GM21381 (cell line): ENCODE results near the gene MFAP4.

Source experiments
- ATAC-seq: cut with Tn5 transposase; IDR thresholded peaks from one replicate; pipeline ENCODE4 v1.9.1; 2021; ENCODE audit warnings: mild to moderate bottlenecking, moderate library complexity; ENCODE audit not compliant: unreplicated experiment

The MFAP4 gene

DNA sequence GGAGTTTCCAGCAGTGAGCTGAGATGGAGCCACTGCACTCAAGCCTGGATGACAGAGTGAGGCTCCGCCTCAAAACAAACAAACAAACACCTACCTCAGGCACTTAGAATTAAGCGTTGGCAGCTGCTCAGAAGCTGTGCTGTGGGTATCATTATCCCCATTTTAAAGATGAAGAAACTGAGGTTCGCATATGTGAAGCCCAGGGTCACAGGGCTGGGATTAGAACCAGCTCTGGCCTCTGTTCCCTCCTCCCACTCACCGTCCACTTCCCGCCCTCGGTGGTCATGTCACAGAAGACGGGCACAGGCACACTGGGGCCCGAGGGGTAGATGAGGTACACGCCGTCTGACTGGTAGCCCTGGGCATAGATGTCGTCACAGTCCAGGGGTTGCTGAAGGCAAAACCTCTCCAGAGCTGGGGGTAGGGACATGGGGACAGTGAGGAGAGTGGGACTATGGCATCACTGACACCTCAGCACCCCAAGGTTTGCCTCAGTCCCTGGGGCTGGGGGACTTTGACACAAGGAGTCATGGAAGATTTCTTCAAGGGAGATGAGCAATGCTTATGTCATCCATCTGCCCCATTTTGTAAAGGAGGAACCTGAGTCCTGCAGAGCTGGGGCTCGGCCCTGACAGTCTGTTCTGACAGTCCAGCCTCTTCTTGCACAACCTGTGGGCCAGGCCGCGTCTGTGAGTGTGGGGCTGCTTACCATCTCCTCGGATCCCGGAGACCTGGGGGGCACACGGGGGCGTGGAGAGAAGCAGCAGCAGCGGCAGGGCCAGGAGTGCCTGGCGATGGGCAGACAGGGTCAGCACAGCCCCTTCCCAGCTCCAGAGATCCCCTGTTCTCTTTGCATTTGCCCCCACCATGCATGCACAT lies 700 bp downstream of the MFAP4 start:
- no peak for ATAC-seq

DNA sequence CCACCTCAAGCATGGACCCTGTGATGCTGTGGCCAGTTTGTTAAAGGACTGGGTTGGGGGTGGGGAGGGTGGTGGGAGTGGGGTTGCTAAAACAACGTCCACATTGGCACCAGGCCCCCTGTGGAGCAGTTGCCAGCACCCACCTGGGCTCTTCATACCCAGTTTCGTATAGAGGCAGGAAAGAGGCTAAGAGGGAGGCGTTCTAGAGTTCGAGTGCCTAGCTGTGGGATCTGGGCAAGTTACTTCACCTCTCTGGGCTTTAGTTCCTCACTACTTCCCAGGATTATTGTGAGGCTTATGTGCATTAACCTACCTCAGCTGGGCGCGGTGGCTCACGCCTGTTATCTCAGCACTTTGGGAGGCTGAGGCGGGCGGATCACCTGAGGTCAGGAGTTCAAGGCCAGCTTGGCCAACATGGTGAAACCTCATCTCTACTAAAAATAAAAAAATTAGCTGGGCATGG lies 1.4 kb downstream of the MFAP4 start:
- no peak for ATAC-seq

DNA sequence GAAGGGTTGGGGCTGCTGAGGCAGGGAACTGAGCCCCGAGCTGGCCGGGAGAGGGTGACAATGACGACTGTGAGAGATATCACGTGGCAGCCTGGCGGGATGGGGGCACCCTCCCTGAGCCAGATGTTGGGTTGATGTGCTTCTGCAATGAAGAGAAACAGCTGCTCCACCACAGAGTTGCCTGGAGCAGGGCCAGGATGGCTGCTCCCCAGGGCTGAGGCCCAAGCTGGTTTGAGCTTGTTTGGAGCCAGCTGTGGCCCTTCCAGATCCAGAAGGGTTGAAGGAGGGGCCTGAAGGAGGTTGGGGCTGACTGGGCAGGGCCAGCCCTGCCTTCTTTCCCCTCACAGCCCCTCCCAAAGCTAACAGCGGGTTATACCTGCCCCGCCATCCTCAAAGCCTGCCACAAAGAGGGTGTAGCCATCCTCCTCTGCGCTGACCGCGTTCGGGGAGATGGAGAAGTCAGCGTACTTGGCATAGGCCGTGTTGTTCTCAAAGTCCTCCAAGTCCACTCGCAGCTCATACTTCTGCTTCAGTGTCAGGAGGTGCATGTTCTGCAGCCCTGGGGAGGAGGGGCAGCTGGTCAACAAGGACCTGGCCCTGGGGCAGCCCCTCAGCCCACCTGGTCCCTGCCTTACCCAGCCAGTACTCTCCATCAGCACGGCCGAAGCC lies 2.1 kb downstream of the MFAP4 start:
- ATAC-seq: no peak

GRCh38 chr17:19383681-19384470 lies 3.1 kb downstream of the MFAP4 start:
- no peak for ATAC-seq

DNA sequence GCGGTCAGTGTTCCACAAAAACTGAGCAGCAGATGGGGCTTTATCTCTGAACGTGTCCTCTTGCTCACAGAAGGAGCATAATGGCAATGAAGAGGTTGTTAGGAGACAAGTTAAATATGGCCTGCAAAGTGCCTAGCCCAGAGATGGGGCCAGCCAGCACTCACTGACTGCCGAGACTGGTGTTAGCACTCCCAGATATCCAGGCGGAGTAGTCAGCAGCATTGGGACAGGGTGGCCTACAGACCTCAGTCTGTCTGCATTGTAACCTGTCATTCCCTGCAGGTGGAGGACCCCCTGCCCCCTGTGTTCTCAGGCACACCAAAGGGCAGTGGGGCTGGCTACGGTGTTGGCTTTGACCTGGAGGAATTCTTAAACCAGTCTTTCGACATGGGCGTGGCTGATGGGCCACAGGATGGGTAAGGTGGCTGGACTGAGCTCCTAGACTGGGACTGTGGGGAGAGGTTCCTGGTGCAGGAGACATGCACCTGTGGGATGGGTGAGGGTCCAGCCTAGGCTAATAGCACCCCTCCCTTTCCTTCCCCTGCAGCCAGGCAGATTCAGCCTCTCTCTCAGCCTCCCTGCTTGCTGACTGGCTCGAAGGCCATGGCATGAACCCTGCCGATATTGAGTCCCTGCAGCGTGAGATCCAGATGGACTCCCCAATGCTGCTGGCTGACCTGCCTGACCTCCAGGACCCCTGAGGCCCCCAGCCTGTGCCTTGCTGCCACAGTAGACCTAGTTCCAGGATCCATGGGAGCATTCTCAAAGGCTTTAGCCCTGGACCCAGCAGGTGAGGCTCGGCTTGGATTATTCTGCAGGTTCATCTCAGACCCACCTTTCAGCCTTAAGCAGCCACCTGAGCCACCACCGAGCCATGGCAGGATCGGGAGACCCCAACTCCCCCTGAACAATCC lies 4.2 kb downstream of the MFAP4 start:
- no peak for ATAC-seq

DNA sequence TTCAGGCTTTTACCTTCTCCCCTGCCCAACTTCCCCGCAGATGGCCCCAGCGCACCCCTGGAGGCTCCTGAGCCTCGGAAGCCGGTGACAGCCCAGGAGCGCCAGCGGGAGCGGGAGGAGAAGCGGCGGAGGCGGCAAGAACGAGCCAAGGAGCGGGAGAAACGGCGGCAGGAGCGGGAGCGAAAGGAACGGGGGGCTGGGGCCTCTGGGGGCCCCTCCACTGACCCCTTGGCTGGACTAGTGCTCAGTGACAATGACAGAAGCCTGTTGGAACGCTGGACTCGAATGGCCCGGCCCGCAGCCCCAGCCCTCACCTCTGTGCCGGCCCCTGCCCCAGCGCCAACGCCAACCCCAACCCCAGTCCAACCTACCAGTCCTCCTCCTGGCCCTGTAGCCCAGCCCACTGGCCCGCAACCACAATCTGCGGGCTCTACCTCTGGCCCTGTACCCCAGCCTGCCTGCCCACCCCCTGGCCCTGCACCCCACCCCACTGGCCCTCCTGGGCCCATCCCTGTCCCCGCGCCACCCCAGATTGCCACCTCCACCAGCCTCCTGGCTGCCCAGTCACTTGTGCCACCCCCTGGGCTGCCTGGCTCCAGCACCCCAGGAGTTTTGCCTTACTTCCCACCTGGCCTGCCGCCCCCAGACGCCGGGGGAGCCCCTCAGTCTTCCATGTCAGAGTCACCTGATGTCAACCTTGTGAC lies 5.1 kb downstream of the MFAP4 start:
- no peak for ATAC-seq

- no peak for ATAC-seq
These were observed 5.6 kb downstream of the MFAP4 start for GRCh38 chr17:19381361-19381740.

GRCh38 chr17:19380481-19381301 lies 6.3 kb downstream of the MFAP4 start:
- no peak for ATAC-seq

GRCh38 chr17:19379361-19380065 lies 7.5 kb downstream of the MFAP4 start:
- no peak for ATAC-seq

DNA sequence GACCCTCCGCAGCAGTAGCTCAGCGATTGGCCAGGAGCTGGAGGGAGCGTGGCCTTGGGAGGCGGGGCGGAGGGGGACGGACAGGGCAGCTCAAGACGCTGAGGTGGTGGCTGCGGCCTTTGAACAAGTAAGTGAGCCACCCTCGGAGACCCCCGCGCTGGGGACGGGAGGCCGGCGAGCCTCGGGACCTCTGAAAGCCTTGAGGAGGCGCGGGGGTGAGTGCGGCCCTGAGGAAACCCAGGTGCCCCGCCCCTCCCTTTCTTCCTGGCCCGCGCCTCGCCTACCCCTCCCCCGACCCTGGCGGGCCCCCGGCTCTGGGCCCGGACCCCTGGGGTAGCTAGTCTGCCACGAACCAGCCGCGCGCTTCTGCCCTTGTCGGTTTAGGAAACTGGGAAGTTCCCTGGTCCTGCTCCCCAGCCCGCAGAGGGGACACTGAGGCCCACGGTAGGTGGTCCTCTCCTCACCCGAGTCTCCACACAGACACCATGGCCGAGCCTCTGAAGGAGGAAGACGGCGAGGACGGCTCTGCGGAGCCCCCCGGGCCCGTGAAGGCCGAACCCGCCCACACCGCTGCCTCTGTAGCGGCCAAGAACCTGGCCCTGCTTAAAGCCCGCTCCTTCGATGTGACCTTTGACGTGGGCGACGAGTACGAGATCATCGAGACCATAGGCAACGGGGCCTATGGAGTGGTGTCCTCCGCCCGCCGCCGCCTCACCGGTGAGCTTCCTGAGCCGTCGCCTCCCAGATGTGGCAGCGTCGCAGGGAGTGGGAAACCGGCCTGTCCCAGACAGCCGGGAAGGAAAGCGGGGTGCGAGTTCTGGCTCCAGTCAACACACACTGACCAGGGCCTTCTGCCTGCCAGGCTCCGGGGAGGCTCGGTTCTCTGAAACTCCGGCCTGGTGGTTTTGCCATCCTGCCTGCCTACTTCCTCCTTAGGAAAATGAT lies 8.3 kb downstream of the MFAP4 start, which contains the start of gene MAPK7:
TSS of gene MAPK7 (plus strand) at position 83 of the 945 bp plus-strand sequence. CDS start at position 486, 403 bp downstream.
- peak; percentile 1 for ATAC-seq

DNA sequence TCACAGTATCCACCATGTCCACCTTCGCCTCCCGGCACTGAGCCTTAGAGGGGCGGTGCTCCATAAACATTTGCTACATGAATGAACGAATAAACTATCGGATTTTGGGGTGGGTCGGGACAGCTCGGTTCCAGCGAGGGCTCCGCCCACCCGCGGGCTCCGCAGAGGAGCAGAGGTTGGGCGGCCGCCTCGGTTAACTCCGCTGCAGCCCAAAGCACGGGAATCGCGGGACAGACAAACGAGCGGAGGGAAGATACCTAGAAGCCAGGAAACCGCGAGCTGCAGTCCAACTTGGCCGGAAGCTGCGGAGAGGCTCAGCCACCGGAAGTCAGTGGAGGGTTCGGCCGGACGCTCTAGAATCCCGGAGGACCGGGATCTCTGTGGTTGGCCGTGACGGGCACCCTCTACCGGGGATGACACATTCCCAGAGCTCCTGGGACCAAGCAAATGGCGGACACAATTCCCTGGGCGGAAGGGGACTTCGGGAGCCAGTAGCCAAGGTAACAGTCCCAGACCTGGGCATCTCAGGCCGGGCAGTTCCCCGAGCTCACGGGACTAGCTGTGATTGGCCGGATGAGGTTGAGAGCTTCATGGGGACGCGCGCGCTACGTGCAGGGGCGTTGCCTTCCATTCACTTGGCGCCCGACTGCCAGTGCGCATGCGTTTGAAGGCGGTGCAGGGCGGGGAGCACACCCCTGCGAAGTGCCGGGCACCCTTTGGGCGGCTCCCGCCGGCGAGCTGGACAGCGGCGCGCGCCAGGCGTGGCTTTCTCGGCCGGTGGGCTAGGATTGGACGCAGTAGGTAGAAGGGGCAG lies 9.2 kb downstream of the MFAP4 start:
- peak; percentile 91 for ATAC-seq

DNA sequence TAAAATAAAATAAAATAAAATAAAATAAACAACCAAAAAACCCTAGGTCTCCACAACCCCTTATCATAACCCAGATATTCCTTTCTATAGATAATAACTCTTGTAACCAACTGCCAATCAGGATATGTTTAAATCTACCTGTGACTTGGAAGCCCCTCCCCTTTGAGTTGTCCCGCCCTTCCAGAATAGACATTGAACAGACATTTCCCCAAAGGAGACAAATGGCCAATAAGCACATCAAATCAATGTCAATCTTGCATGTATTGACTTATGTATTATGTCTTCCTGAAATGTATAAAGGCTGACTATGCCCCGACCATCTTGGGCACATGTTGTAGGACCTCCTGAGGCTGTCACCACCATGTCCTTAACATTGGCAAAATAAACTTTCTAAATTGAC lies 10.2 kb downstream of the MFAP4 start:
- ATAC-seq: no peak

- ATAC-seq: no peak
These were observed 11.3 kb downstream of the MFAP4 start for GRCh38 chr17:19375732-19376131.

DNA sequence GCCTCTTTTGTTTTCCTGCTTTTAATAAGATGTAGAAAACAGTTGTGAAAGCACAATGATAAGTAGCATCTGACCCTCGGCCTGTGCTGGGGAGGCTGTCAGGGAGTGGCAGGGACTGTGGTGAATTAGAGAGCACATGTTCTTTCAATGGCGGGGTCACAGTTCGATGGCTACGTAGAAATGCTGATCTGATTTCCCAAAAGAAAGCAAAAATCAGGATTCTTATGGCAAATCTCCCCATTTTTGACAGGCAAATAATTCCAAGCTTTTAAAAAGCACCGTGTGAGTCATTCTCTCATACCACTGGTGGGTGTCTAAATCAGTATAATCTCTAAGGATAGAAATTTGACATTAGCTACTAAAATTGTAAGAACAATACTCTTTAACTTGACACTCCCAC lies 12.9 kb downstream of the MFAP4 start:
- no peak for ATAC-seq

GRCh38 chr17:19372866-19373504 lies 14.0 kb downstream of the MFAP4 start:
- ATAC-seq: no peak

GRCh38 chr17:19372439-19372838 lies 14.6 kb downstream of the MFAP4 start:
- ATAC-seq: no peak
